Measurements from ENCODE around the gene FCN1.

Gene FCN1

GRCh38 chr9:134868751-134869553 lies 48.8 kb downstream of the FCN1 start:
- Histone ChIP-seq H3K27me3 (ENCODE audit: low read length) (no peaks in the 10 kb centered on the region), H3K4me3 (ENCODE audit: insufficient read depth, low read length, poor library complexity, severe bottlenecking) (no peak overlapping the region), H3K9ac (ENCODE audit: low read length) (peak overlapping the region; percentile 14; the same call in 1 of the 2 replicates), H3K9me3 (ENCODE audit: insufficient read depth, low read length) (no peaks in the 10 kb centered on the region), H3F3A (ENCODE audit: insufficient read depth) (no peaks in the 10 kb centered on the region), H3K4me2 (ENCODE audit: low read depth, low read length, poor library complexity, severe bottlenecking) (peak overlapping the region; percentile 6), H3K27ac (ENCODE audit: low read depth, low read length) (peak overlapping the region; percentile 19; the same call in 1 of the 2 replicates), H3K9me2 (replicated peaks; ENCODE audit: insufficient read depth, low read length) (no peaks in the 10 kb centered on the region), H4K20me1 (ENCODE audit: low read depth, low read length) (no peaks in the 10 kb centered on the region), H3K36me3 (ENCODE audit: low read length) (peaks cover 2% of the 10 kb centered on the region; the same call in 1 of the 2 replicates), H3K79me2 (ENCODE audit: insufficient read depth, low read length) (no peaks in the 10 kb centered on the region), H2AFZ (ENCODE audit: low read depth, low read length, severe bottlenecking) (no peak overlapping the region)
- TF ChIP-seq EZH2phosphoT487 (conservative IDR thresholded peaks at IDR 0.05; ENCODE audit: low read length), result no peak
- no peak for TF ChIP-seq CTCF (IDR thresholded peaks at IDR 0.05; ENCODE audit: insufficient read depth, low read length, poor library complexity, severe bottlenecking)

GRCh38 chr9:134867917-134868750 lies 49.6 kb downstream of the FCN1 start:
- H3K9me2 ChIP-seq (replicated peaks; ENCODE audit: insufficient read depth, low read length), result no peaks in the 10 kb centered on the region
- H3K36me3 ChIP-seq (ENCODE audit: low read length), result no peaks in the 10 kb centered on the region
- no peak overlapping the region for H2AFZ ChIP-seq (ENCODE audit: low read depth, low read length, severe bottlenecking)
- H3K79me2 ChIP-seq (ENCODE audit: insufficient read depth, low read length), result no peaks in the 10 kb centered on the region
- no peaks in the 10 kb centered on the region for H3K27me3 ChIP-seq (ENCODE audit: low read length)
- H3K27ac ChIP-seq (ENCODE audit: low read depth, low read length), result no peak overlapping the region
- H3K4me2 ChIP-seq (ENCODE audit: low read depth, low read length, poor library complexity, severe bottlenecking), result no peak overlapping the region
- no peaks in the 10 kb centered on the region for H3F3A ChIP-seq (ENCODE audit: insufficient read depth)
- no peak for TF ChIP-seq EZH2phosphoT487 (conservative IDR thresholded peaks at IDR 0.05; ENCODE audit: low read length)
- TF ChIP-seq CTCF (IDR thresholded peaks at IDR 0.05; ENCODE audit: insufficient read depth, low read length, poor library complexity, severe bottlenecking), result no peak
- H3K9me3 ChIP-seq (ENCODE audit: insufficient read depth, low read length), result no peaks in the 10 kb centered on the region
- no peak overlapping the region for H3K9ac ChIP-seq (ENCODE audit: low read length)
- H3K4me3 ChIP-seq (ENCODE audit: insufficient read depth, low read length, poor library complexity, severe bottlenecking), result no peak overlapping the region
- no peaks in the 10 kb centered on the region for H4K20me1 ChIP-seq (ENCODE audit: low read depth, low read length)

GRCh38 chr9:134864821-134865190 lies 52.9 kb downstream of the FCN1 start:
- Histone ChIP-seq H3K27ac (ENCODE audit: low read depth, low read length) (no peak overlapping the region), H3K79me2 (ENCODE audit: insufficient read depth, low read length) (no peaks in the 10 kb centered on the region), H2AFZ (ENCODE audit: low read depth, low read length, severe bottlenecking) (no peak overlapping the region), H3F3A (ENCODE audit: insufficient read depth) (no peaks in the 10 kb centered on the region), H3K36me3 (ENCODE audit: low read length) (no peaks in the 10 kb centered on the region), H3K9ac (ENCODE audit: low read length) (no peak overlapping the region), H3K27me3 (ENCODE audit: low read length) (no peaks in the 10 kb centered on the region), H3K4me3 (ENCODE audit: insufficient read depth, low read length, poor library complexity, severe bottlenecking) (no peak overlapping the region), H3K4me2 (ENCODE audit: low read depth, low read length, poor library complexity, severe bottlenecking) (no peak overlapping the region), H3K9me2 (replicated peaks; ENCODE audit: insufficient read depth, low read length) (no peaks in the 10 kb centered on the region), H4K20me1 (ENCODE audit: low read depth, low read length) (no peaks in the 10 kb centered on the region), H3K9me3 (ENCODE audit: insufficient read depth, low read length) (no peaks in the 10 kb centered on the region)
- TF ChIP-seq CTCF (IDR thresholded peaks at IDR 0.05; ENCODE audit: insufficient read depth, low read length, poor library complexity, severe bottlenecking), result no peak
- no peak for TF ChIP-seq EZH2phosphoT487 (conservative IDR thresholded peaks at IDR 0.05; ENCODE audit: low read length)

Data from SU-DHL-6 (cell line).